Measurements from ENCODE around the gene OR7A10.

OR7A10 gene

GRCh38 chr19:14871619-14872230 is 23.0 kb upstream of the OR7A10 start:
- Histone ChIP-seq H2BK5ac (ENCODE audit: low read depth, low read length, poor library complexity, severe bottlenecking) (no peak overlapping the region), H2AK5ac (ENCODE audit: low read length, severe bottlenecking) (no peak overlapping the region), H2AFZ (ENCODE audit: low read depth, low read length) (no peak overlapping the region), H3K27me3 (ENCODE audit: control insufficient read depth in 1 of 2, insufficient read depth in 1 of 2, low read length in 2 of 2) (peaks cover 0 to 17% of the 10 kb centered on the region in 2 experiments), H4K91ac (ENCODE audit: low read length) (no peak overlapping the region), H3K4me2 (ENCODE audit: low read length, poor library complexity, severe bottlenecking) (no peak overlapping the region), H2BK12ac (ENCODE audit: low read length in 2 of 2) (no peak overlapping the region), H3K9ac (ENCODE audit: low read length) (no peak overlapping the region), H3K4ac (ENCODE audit: low read depth in 1 of 2, low read length in 2 of 2) (no peak overlapping the region), H3K27ac (ENCODE audit: low read length, poor library complexity, severe bottlenecking) (no peak overlapping the region), H2BK120ac (ENCODE audit: low read depth, low read length) (no peak overlapping the region), H2BK15ac (ENCODE audit: low read depth, poor library complexity, severe bottlenecking) (no peak overlapping the region), H3K18ac (ENCODE audit: low read depth in 1 of 2, low read length in 2 of 2) (no peak overlapping the region), H3K4me1 (ENCODE audit: control insufficient read depth, insufficient read depth, low read depth, low read length) (no peaks in the 10 kb centered on the region), H3K9me3 (ENCODE audit: control insufficient read depth, low read length) (no peaks in the 10 kb centered on the region), H3K4me3 (ENCODE audit: insufficient read depth in 1 of 2, low read depth in 1 of 2, low read length in 2 of 2) (no peak overlapping the region), H4K8ac (ENCODE audit: low read length) (no peak overlapping the region), H3K23ac (ENCODE audit: low read length in 2 of 2) (no peak overlapping the region), H3K14ac (ENCODE audit: low read length in 2 of 2) (no peak overlapping the region), H3K79me1 (replicated peaks; ENCODE audit: low read length, poor library complexity, severe bottlenecking) (no peaks in the 10 kb centered on the region), H3K36me3 (ENCODE audit: control insufficient read depth in 1 of 2, insufficient read depth in 2 of 2, low read depth in 1 of 2, low read length in 2 of 2) (no peaks in the 10 kb centered on the region)
- WGBS: 100% methylated on average over 1 of the region's 4 CpGs
- no peak for DNase-seq

DNA sequence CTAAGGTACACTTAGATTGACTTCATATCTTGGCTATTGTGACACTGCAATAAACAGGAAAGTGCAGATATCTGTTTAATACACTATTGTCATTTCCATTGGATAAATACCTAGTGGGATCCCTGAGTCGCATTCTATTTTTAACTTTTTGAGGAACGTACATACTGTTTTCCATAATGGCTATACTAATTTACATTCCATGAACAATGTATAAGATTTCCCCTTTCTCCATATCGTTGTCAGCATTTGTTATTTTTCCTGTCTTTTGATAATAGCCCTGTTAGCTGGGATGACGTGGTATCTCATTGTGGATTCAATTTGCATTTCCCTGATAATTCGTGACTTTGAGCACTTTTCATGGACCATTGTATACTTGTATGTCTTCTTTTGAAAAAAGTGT is 19.8 kb upstream of the OR7A10 start:
- Histone ChIP-seq H2BK15ac (ENCODE audit: low read depth, poor library complexity, severe bottlenecking) (no peak overlapping the region), H2BK5ac (ENCODE audit: low read depth, low read length, poor library complexity, severe bottlenecking) (no peak overlapping the region), H3K18ac (ENCODE audit: low read depth in 1 of 2, low read length in 2 of 2) (no peak overlapping the region), H3K27me3 (ENCODE audit: control insufficient read depth in 1 of 2, insufficient read depth in 1 of 2, low read length in 2 of 2) (peaks cover 0 to 17% of the 10 kb centered on the region in 2 experiments), H3K4me1 (ENCODE audit: control insufficient read depth, insufficient read depth, low read depth, low read length) (no peaks in the 10 kb centered on the region), H3K79me1 (replicated peaks; ENCODE audit: low read length, poor library complexity, severe bottlenecking) (no peaks in the 10 kb centered on the region), H3K14ac (ENCODE audit: low read length in 2 of 2) (no peak overlapping the region), H2BK120ac (ENCODE audit: low read depth, low read length) (no peak overlapping the region), H3K9me3 (ENCODE audit: control insufficient read depth, low read length) (no peaks in the 10 kb centered on the region), H4K8ac (ENCODE audit: low read length) (no peak overlapping the region), H2AFZ (ENCODE audit: low read depth, low read length) (no peak overlapping the region), H3K4ac (ENCODE audit: low read depth in 1 of 2, low read length in 2 of 2) (no peak overlapping the region), H2BK12ac (ENCODE audit: low read length in 2 of 2) (no peak overlapping the region), H3K4me2 (ENCODE audit: low read length, poor library complexity, severe bottlenecking) (no peak overlapping the region), H3K23ac (ENCODE audit: low read length in 2 of 2) (no peak overlapping the region), H3K9ac (ENCODE audit: low read length) (no peak overlapping the region), H4K91ac (ENCODE audit: low read length) (no peak overlapping the region), H2AK5ac (ENCODE audit: low read length, severe bottlenecking) (no peak overlapping the region), H3K36me3 (ENCODE audit: control insufficient read depth in 1 of 2, insufficient read depth in 2 of 2, low read depth in 1 of 2, low read length in 2 of 2) (no peaks in the 10 kb centered on the region), H3K27ac (ENCODE audit: low read length, poor library complexity, severe bottlenecking) (no peak overlapping the region), H3K4me3 (ENCODE audit: insufficient read depth in 1 of 2, low read depth in 1 of 2, low read length in 2 of 2) (no peak overlapping the region)
- DNase-seq: no peak
- 82% methylated on average over 3 of the region's 5 CpGs for WGBS

GRCh38 chr19:14843578-14843977 is 5.1 kb downstream of the OR7A10 start:
- no peaks in the 10 kb centered on the region for H3K4me1 ChIP-seq (ENCODE audit: control insufficient read depth, insufficient read depth, low read depth, low read length)
- no peaks in the 10 kb centered on the region for H3K36me3 ChIP-seq (ENCODE audit: control insufficient read depth in 1 of 2, insufficient read depth in 2 of 2, low read depth in 1 of 2, low read length in 2 of 2)
- no peak overlapping the region for H2BK12ac ChIP-seq (ENCODE audit: low read length in 2 of 2)
- H3K9me3 ChIP-seq (ENCODE audit: control insufficient read depth, low read length): no peaks in the 10 kb centered on the region
- no peak overlapping the region for H3K27ac ChIP-seq (ENCODE audit: low read length, poor library complexity, severe bottlenecking)
- no peak overlapping the region for H2BK120ac ChIP-seq (ENCODE audit: low read depth, low read length)
- H2BK15ac ChIP-seq (ENCODE audit: low read depth, poor library complexity, severe bottlenecking): no peak overlapping the region
- H3K23ac ChIP-seq (ENCODE audit: low read length in 2 of 2): no peak overlapping the region
- H2AK5ac ChIP-seq (ENCODE audit: low read length, severe bottlenecking): no peak overlapping the region
- H2AFZ ChIP-seq (ENCODE audit: low read depth, low read length): no peak overlapping the region
- peaks cover 0 to 6% of the 10 kb centered on the region in 2 experiments for H3K27me3 ChIP-seq (ENCODE audit: control insufficient read depth in 1 of 2, insufficient read depth in 1 of 2, low read length in 2 of 2)
- H3K4me3 ChIP-seq (ENCODE audit: insufficient read depth in 1 of 2, low read depth in 1 of 2, low read length in 2 of 2): no peak overlapping the region
- no peak overlapping the region for H3K18ac ChIP-seq (ENCODE audit: low read depth in 1 of 2, low read length in 2 of 2)
- H3K4ac ChIP-seq (ENCODE audit: low read depth in 1 of 2, low read length in 2 of 2): no peak overlapping the region
- H3K9ac ChIP-seq (ENCODE audit: low read length): no peak overlapping the region
- WGBS: 48% methylated on average over 4 of the region's 6 CpGs
- no peaks in the 10 kb centered on the region for H3K79me1 ChIP-seq (replicated peaks; ENCODE audit: low read length, poor library complexity, severe bottlenecking)
- no peak overlapping the region for H3K14ac ChIP-seq (ENCODE audit: low read length in 2 of 2)
- H3K4me2 ChIP-seq (ENCODE audit: low read length, poor library complexity, severe bottlenecking): no peak overlapping the region
- H4K91ac ChIP-seq (ENCODE audit: low read length): no peak overlapping the region
- H4K8ac ChIP-seq (ENCODE audit: low read length): no peak overlapping the region
- H2BK5ac ChIP-seq (ENCODE audit: low read depth, low read length, poor library complexity, severe bottlenecking): no peak overlapping the region
- DNase-seq: no peak

GRCh38 chr19:14843169-14843568 is 5.6 kb downstream of the OR7A10 start:
- no peak overlapping the region for H2AFZ ChIP-seq (ENCODE audit: low read depth, low read length)
- H3K9ac ChIP-seq (ENCODE audit: low read length): no peak overlapping the region
- H3K4me1 ChIP-seq (ENCODE audit: control insufficient read depth, insufficient read depth, low read depth, low read length): no peaks in the 10 kb centered on the region
- H3K4me2 ChIP-seq (ENCODE audit: low read length, poor library complexity, severe bottlenecking): no peak overlapping the region
- peaks cover 0 to 6% of the 10 kb centered on the region in 2 experiments for H3K27me3 ChIP-seq (ENCODE audit: control insufficient read depth in 1 of 2, insufficient read depth in 1 of 2, low read length in 2 of 2)
- H3K4ac ChIP-seq (ENCODE audit: low read depth in 1 of 2, low read length in 2 of 2): no peak overlapping the region
- DNase-seq: no peak
- no peaks in the 10 kb centered on the region for H3K9me3 ChIP-seq (ENCODE audit: control insufficient read depth, low read length)
- H4K91ac ChIP-seq (ENCODE audit: low read length): no peak overlapping the region
- no peak overlapping the region for H2BK120ac ChIP-seq (ENCODE audit: low read depth, low read length)
- no peak overlapping the region for H2BK12ac ChIP-seq (ENCODE audit: low read length in 2 of 2)
- no peak overlapping the region for H4K8ac ChIP-seq (ENCODE audit: low read length)
- no peak overlapping the region for H3K4me3 ChIP-seq (ENCODE audit: insufficient read depth in 1 of 2, low read depth in 1 of 2, low read length in 2 of 2)
- H3K79me1 ChIP-seq (replicated peaks; ENCODE audit: low read length, poor library complexity, severe bottlenecking): no peaks in the 10 kb centered on the region
- H3K18ac ChIP-seq (ENCODE audit: low read depth in 1 of 2, low read length in 2 of 2): no peak overlapping the region
- no peak overlapping the region for H3K14ac ChIP-seq (ENCODE audit: low read length in 2 of 2)
- H2BK5ac ChIP-seq (ENCODE audit: low read depth, low read length, poor library complexity, severe bottlenecking): no peak overlapping the region
- H3K36me3 ChIP-seq (ENCODE audit: control insufficient read depth in 1 of 2, insufficient read depth in 2 of 2, low read depth in 1 of 2, low read length in 2 of 2): no peaks in the 10 kb centered on the region
- no peak overlapping the region for H2AK5ac ChIP-seq (ENCODE audit: low read length, severe bottlenecking)
- 50% methylated on average over 2 of the region's 2 CpGs for WGBS
- H3K27ac ChIP-seq (ENCODE audit: low read length, poor library complexity, severe bottlenecking): no peak overlapping the region
- H2BK15ac ChIP-seq (ENCODE audit: low read depth, poor library complexity, severe bottlenecking): no peak overlapping the region
- no peak overlapping the region for H3K23ac ChIP-seq (ENCODE audit: low read length in 2 of 2)
